K562 (cell line): ENCODE measurements around the gene RTP5. TPM values are rescaled to one million over a fixed set of nuclear protein-coding genes. Genes with fewer than 3 reads are reported as not detected.

ENCODE experiments used
- ATAC-seq: fragments of 200-7000 bp; cut with Tn5 transposase; 3 replicates; pipeline ENCODE4 v1.9.1; 2020; ENCODE audit warnings: moderate library complexity
- BruUV-seq: library from RNA; stranded (reverse); fragments of 400-500 nt; replicated peaks from 2 replicates; lab custom pipeline; 2021; lab: Mats Ljungman, UMichigan
- CTCF ChIA-PET: fragments of 300-600 bp; formaldehyde crosslinking; extraction: SDS; loops from one replicate; lab custom pipeline; 2021; ENCODE audit warnings: low intra/inter-chr PET ratio; lab: Yijun Ruan, JAX
- POLR2A ChIA-PET: fragments of 300-600, 350-650 bp; sonication (Branson Sonifier 250); formaldehyde crosslinking; extraction: SDS; loops from one replicate; lab custom pipeline; 2021; ENCODE audit warnings: antibody characterized with exemption, inconsistent platforms; lab: Yijun Ruan, JAX
- DNase-seq, 4 experiments: peaks; one replicate each; pipeline versions ENCODE4 v3.0.0 to v3.0.0-alpha.2; 2011 to 2018; ENCODE audit warnings: low spot score in 3 of 4, mixed read lengths in 3 of 4; ENCODE audit errors: extremely low read depth in 1 of 4
- FAIRE-seq: peaks from 2 replicates; lab custom pipeline; 2011; peaks lifted over from hg19 to GRCh38; lab: Jason Lieb, UNC
- H2AFZ ChIP-seq: 2 replicates; pipeline ENCODE4 v1.6.0; 2011; ENCODE audit warnings: low read depth, low read length, control low read depth, inconsistent platforms
- H3K27ac ChIP-seq: fragments of 200-600 bp; 3 replicates; pipeline ENCODE4 v1.8.0; 2011; ENCODE audit warnings: low read depth, mild to moderate bottlenecking, control low read depth, inconsistent platforms, low read length, moderate library complexity, mixed read lengths; ENCODE audit errors: extremely low read depth
- H3K27me3 ChIP-seq, 2 experiments: fragments of 300-600 bp in 1 of 2; 2 replicates in 1 of 2; 3 replicates in 1 of 2; pipeline versions ENCODE4 v1.6.0 to v1.8.0; 2011; ENCODE audit warnings: inconsistent platforms in 2 of 2, low read length in 2 of 2, mild to moderate bottlenecking in 1 of 2, mixed read lengths in 1 of 2, moderate library complexity in 1 of 2; ENCODE audit not compliant: control insufficient read depth in 2 of 2, insufficient read depth in 2 of 2
- H3K36me3 ChIP-seq: fragments of 300-600 bp; 3 replicates; pipeline ENCODE4 v1.8.0; 2011; ENCODE audit warnings: mild to moderate bottlenecking, low read length, inconsistent platforms; ENCODE audit not compliant: control insufficient read depth, insufficient read depth
- H3K4me1 ChIP-seq, 2 experiments: fragments of 200-600 bp in 1 of 2; replicated peaks in 1 of 2; 2 replicates in 1 of 2; 3 replicates in 1 of 2; pipeline versions ENCODE4 v1.5.1 to v1.8.0; 2011; ENCODE audit warnings: inconsistent platforms in 2 of 2, low read length in 2 of 2, mild to moderate bottlenecking in 1 of 2, mixed read lengths in 1 of 2, moderate library complexity in 1 of 2; ENCODE audit not compliant: control insufficient read depth in 2 of 2, insufficient read depth in 2 of 2
- H3K4me2 ChIP-seq: 2 replicates; pipeline ENCODE4 v1.6.1; 2011; ENCODE audit warnings: low read length, control low read depth, inconsistent platforms, mixed read lengths; ENCODE audit not compliant: insufficient read depth
- H3K4me3 ChIP-seq: fragments of 200-600 bp; sonication (generic), shearing (Covaris generic); 2 replicates; pipeline ENCODE4 v1.5.1; 2016; ENCODE audit warnings: control low read depth, inconsistent platforms
- H3K79me2 ChIP-seq: fragments of 200-600 bp; 3 replicates; pipeline ENCODE4 v1.8.0; 2011; ENCODE audit warnings: low read length, inconsistent platforms; ENCODE audit not compliant: control insufficient read depth, insufficient read depth
- H3K9ac ChIP-seq, 2 experiments: 2 replicates each; pipeline versions ENCODE4 v1.6.0 to v1.6.1; 2011; ENCODE audit warnings: low read depth in 2 of 2, low read length in 2 of 2, control low read depth in 1 of 2, inconsistent platforms in 1 of 2, mild to moderate bottlenecking in 1 of 2, mixed read lengths in 1 of 2; ENCODE audit not compliant: insufficient read depth in 1 of 2
- H3K9me1 ChIP-seq: one replicate; pipeline ENCODE4 v1.6.0; 2011; ENCODE audit warnings: inconsistent platforms, mild to moderate bottlenecking, low read length, moderate library complexity; ENCODE audit not compliant: control insufficient read depth, insufficient read depth
- H3K9me3 ChIP-seq: replicated peaks from 2 replicates; pipeline ENCODE4 v1.5.1; 2011; ENCODE audit warnings: low read depth, low read length, inconsistent platforms; ENCODE audit not compliant: control insufficient read depth, insufficient read depth
- H4K20me1 ChIP-seq: replicated peaks from 2 replicates; pipeline ENCODE4 v1.6.1; 2011; ENCODE audit warnings: low read length, inconsistent platforms, mixed read lengths; ENCODE audit not compliant: control insufficient read depth, insufficient read depth
- COPS2 ChIP-seq: fragments of 450-650 bp; conservative IDR thresholded peaks from 2 replicates; pipeline ENCODE4 v1.6.1; 2016; ENCODE audit warnings: mild to moderate bottlenecking, moderate library complexity
- CREM ChIP-seq: IDR thresholded peaks from 2 replicates; pipeline ENCODE4 v1.6.1; 2014; ENCODE audit warnings: antibody characterized with exemption, low read depth
- GTF2F1 ChIP-seq: IDR thresholded peaks from 2 replicates; pipeline ENCODE4 v1.6.1; 2011; ENCODE audit warnings: low read depth, low read length, improper control_type of control experiment
- HNRNPL ChIP-seq: fragments of 200-400 bp; formaldehyde crosslinking; IDR thresholded peaks from 2 replicates; pipeline ENCODE4 v1.6.1; 2017; ENCODE audit warnings: low read depth, mild to moderate bottlenecking, low read length
- KLF10 ChIP-seq: fragments of 250-450 bp; sonication (Bioruptor Pico); IDR thresholded peaks from 2 replicates; pipeline ENCODE4 v1.6.1; 2021; ENCODE audit warnings: matching md5 sums
- MEIS2 ChIP-seq: fragments of 450-650 bp; IDR thresholded peaks from 2 replicates; pipeline ENCODE4 v1.6.1; 2014; ENCODE audit warnings: mild to moderate bottlenecking; ENCODE audit not compliant: partially characterized antibody
- ZSCAN29 ChIP-seq: fragments of 450-650 bp; IDR thresholded peaks from 2 replicates; pipeline ENCODE4 v1.6.1; 2017
- WGBS: fragments of 100-300 bp; shearing (Covaris generic); methylation state at CpG from one replicate; pipeline ENCODE4 v1.1.6; 2016; ENCODE audit warnings: low coverage, mixed read lengths; ENCODE audit not compliant: insufficient coverage; ENCODE audit errors: missing lambda C conversion rate; 5-methylcytosine and 5-hydroxymethylcytosine counted together
- in situ Hi-C: fragments of 300-500 bp; cut with MboI; formaldehyde crosslinking; loops from 4 replicates; pipeline ENCODE4 v1.15.0; 2018; ENCODE audit warnings: inconsistent platforms, mixed read lengths
- intact Hi-C: fragments of 100-400 bp; cut with micrococcal nuclease; formaldehyde crosslinking; loops from 2 replicates; pipeline ENCODE4 v1.14.2; 2022
- polyA plus RNA-seq, 8 experiments: library from polyadenylated mRNA; depleted of rRNA in 4 of 8; stranded (reverse) in 5 of 8; unstranded in 3 of 8; fragments of >200 nt; fragmentation: Nextera tagmentation in 2 of 8; fragmentation: Illumina TruSeq in 1 of 8; extraction: Ambion mirVana in 2 of 8; extraction: Trizol in 1 of 8; gene quantifications; 2 replicates each; pipeline versions ENCODE4 v1.2.1 to v1.2.3, GENCODE V29; 2011 to 2014; ENCODE audit warnings: inconsistent platforms in 1 of 8, missing spikeins in 1 of 8
- total RNA-seq, 7 experiments: library from RNA; depleted of rRNA in 6 of 7; stranded (reverse); fragments of >200 nt in 6 of 7; fragmentation: Illumina TruSeq in 2 of 7; extraction: Trizol in 2 of 7; gene quantifications; 2 replicates each; pipeline versions ENCODE4 v1.2.1 to v1.2.3, GENCODE V29; 2011 to 2021; ENCODE audit warnings: low replicate concordance in 1 of 7
- TF ChIP-seq, protein P1 (sequence below), 2 experiments: fragments of 200-800 bp in 1 of 2; sonication (Bioruptor generic) in 1 of 2; sonication (generic) in 1 of 2; formaldehyde crosslinking in 1 of 2; IDR thresholded peaks in 1 of 2; conservative IDR thresholded peaks in 1 of 2; 2 replicates each; pipeline versions ENCODE4 v1.5.0 to v1.6.1; 2016 to 2020; ENCODE audit warnings: missing compliant biosample characterization in 1 of 2, missing genetic modification characterization in 1 of 2, missing genetic modification reagents in 1 of 2

The RTP5 gene
- total and polyA plus RNA-seq, 9 of the 15 experiments (the other 6 are each of a cell fraction or from before 2014, with no cell fraction given): not detected

DNA sequence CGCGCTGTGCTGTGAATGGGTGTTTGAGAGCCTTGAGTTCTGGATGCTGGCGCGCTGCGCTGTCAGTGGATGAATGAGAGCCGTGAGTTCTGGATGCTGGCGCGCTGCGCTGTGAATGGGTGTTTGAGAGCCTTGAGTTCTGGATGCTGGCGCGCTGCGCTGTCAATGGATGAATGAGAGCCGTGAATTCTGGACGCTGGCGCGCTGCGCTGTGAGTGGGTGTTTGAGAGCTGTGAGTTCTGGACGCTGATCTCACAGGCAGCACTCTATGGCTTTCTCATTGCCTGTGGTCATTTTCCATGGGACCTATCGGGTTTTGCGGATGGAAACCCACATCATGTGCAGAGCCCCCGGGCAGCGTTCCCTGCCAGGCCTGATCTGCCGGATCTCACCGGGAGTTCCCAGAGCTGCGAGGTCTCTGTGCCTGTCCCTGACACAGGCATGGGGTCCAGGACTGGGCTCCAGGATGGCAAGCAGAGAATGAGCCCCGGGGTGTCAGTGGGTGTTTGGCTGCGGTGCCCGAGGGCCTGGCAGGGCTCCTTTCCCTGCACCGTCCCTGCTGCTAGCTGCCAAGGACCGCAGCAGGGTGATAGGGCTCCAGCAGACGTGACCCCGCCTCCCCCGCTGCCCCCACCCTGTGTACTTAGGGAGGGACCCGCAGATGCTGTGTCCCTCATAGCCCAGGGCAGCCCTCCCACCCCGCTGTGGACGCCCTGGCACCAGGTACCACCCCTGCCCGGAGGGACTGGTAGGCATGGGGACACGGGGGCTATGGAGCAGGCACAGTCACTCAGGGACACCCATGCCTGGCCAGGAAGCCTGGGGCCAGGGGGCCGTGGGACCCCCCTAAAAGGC lies 20.5 kb upstream of the RTP5 start (continued):
- TF ChIP-seq MEIS2: no peak
- no peak for TF ChIP-seq CREM

GRCh38 chr2:241849616-241850543 lies 19.6 kb upstream of the RTP5 start:
- BruUV-seq: no TSS peak
- Histone ChIP-seq H3K4me2 (no peak overlapping the region), H3K9me1 (no peaks in the 10 kb centered on the region), H3K9me3 (no peaks in the 10 kb centered on the region)
- 69% methylated on average over 13 of the region's 16 CpGs for WGBS
- no peak for ATAC-seq
- no peak for DNase-seq
- TF ChIP-seq, protein P1, sequence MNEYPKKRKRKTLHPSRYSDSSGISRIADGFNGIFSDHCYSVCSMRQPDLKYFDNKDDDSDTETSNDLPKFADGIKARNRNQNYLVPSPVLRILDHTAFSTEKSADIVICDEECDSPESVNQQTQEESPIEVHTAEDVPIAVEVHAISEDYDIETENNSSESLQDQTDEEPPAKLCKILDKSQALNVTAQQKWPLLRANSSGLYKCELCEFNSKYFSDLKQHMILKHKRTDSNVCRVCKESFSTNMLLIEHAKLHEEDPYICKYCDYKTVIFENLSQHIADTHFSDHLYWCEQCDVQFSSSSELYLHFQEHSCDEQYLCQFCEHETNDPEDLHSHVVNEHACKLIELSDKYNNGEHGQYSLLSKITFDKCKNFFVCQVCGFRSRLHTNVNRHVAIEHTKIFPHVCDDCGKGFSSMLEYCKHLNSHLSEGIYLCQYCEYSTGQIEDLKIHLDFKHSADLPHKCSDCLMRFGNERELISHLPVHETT (CRISPR knock-in tag; conservative IDR thresholded peaks at IDR 0.05 in 1 of 2, IDR thresholded peaks at IDR 0.05 in 1 of 2): no peak
- TF ChIP-seq COPS2 (no peak), GTF2F1 (no peak), ZSCAN29 (no peak), KLF10 (no peak), HNRNPL (no peak)
- TF ChIP-seq, all 486 proteins: peak for 0
- intact Hi-C loops: no loop called here
- Histone ChIP-seq H3K9ac (peak overlapping the region in 1 of 2 experiments; percentile 45; a peak in 1 of 4 replicates), H4K20me1 (no peaks in the 10 kb centered on the region), H2AFZ (no peak overlapping the region), H3K79me2 (peaks cover 12% of the 10 kb centered on the region; the same call in 2 of the 3 replicates), H3K27ac (no peak overlapping the region), H3K36me3 (no peaks in the 10 kb centered on the region), H3K4me1 (peaks cover 4 to 47% of the 10 kb centered on the region in 2 experiments), H3K4me3 (no peak overlapping the region), H3K27me3 (no peaks in the 10 kb centered on the region)
- no peak for FAIRE-seq
- in situ Hi-C loops: no loop called here
- ChIA-PET POLR2A (interaction anchor here (0.6 to 1.0 kb wide), 3 partner anchors 10 to 27 kb away, joined by 3 to 4 read pairs (median 3); no protein-coding TSS in a partner anchor), CTCF (no interaction called here)
